Hematopoietic multipotent progenitor cell (in vitro differentiated cells): ENCODE data around the gene KIF12. TPM values are rescaled to one million over a fixed set of nuclear protein-coding genes. Genes with fewer than 3 reads are reported as not detected.
A peak's percentile ranks its signal among the peaks of the same experiment; 100 is the strongest.
"Not testable (repeated sequence)": the region's sequence is repeated elsewhere in the genome, so short reads cannot be mapped to it uniquely, and the experiment has no call there.

Experiments
- DNase-seq, 3 donors: peaks; one replicate each; pipeline ENCODE4 v3.0.0-alpha.2; 2011 to 2015; ENCODE audit warnings: low read depth in 2 of 3, low spot score in 2 of 3
- total RNA-seq: library from RNA; depleted of rRNA; stranded (reverse); fragments of >200 nt; gene quantifications from one replicate; pipeline ENCODE4 v1.2.3, GENCODE V29; 2012

The KIF12 gene
- total RNA-seq, 1 donor = under 0.01 TPM

DNA sequence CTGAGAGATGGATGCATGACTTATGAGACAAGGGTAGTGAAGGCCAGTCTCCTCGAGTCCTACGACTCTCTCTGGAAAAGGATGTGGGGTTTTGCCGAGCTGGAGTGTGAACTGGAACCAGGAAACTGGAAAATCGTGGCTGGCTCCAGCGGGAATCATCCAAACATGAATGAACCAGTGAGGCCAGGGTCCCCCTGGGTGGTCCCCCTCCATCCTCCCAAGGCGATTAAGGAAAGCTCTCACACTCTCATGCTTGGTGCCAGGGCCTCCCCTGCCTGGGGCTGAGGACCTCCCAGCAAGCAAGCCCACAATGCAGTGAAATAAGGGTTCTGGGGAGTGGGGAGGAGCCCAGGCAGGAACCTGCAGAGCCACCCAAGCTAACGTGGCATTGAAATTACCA, 11.4 kb downstream of the KIF12 start:
- DNase-seq = no peak

DNA sequence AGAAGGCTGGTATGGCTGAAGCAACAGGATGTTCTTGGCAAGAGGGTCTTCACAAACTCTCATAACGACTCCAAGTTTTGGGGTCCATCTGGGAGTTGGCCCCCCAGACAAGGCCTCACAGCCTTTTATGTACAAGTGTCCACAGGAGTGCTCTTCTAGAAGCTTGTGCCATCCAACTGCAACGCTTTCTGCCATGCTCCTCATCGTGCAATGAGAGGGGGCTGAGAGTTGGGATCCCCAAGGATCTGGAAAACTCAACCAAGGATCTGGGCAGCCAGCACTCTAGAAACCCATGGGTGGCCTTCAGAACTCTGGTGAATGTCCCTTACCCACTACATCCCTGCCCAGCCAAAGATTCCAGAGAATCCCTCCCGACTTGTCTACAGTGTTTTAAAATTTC, 12.5 kb downstream of the KIF12 start:
- no peak for DNase-seq

DNA sequence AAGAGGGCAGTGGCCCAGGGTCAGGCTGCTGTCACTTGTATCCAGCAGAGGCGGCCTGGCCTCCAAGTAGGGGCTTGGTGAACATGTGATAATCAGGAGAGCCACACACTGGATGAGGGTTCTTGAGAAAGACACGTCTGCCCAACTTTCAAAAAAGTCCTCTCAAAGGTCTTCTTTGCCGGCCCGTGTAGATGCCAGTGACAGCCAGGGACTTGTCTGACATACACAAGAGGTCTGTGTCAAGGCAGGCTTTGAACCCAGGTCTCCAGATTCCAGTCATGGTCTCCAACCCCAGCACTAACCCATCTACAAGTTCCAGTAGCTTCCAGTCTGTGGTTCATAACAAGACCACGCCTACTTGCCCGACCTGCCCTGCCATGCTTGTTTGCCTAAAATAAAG, 13.1 kb downstream of the KIF12 start:
- no peak for DNase-seq

DNA sequence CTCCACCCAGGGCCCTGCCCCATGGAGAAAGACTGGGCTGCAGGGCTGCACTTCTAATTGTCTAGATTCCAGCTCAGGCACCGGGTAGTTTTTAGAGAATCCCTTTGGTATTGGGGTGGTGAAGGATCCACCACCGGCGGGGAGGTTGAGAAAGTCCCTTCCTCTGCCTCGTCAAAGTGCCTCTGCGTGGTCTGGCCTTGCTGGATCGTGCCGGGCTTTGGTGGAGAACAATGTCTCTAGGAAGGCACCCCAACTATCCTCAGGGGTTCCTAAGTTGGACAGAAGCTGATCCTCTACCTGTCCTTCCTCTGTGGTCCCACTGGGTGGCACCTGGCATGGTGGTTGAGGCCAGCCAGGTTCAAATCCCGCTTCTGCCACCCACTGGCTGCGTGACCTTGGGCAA, 13.7 kb downstream of the KIF12 start:
- DNase-seq = no peak

DNA sequence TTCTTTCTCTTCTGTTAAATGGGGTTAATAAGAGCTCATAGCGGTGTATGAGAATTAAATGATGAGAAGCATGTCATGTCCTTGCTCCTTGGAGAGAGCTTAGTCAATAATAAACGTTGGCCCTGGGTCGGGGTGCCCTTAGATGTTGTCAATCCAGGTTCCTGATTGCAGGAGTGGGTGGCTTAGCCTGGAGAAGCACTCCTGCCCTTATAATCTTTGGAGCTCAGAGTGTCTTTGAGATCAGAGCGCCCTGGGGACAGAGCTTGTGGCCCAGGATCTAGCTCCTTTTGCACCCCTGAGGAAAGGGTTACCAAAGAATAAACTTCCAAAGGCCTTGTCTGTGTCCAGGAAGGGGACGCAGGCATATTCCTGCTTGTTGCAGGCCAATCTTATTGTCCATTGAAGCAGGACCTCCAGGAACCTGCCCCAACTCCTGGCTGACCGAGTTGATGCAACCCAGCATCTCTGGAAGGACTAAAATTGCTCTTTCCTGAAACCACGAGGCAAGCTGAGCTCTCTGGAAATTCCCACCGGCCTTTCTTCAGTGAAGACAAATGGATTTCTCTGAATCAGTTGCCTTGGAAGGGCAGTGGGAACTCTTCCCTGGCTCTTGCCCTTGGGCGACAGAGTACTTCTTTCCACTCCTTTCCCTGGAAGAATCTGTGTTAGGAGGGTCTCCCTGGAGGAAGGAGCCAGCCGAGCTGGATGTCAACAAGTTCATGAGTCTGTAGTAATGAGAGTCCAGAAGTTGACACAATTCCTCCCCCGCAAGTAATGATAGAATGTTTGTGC, 14.6 kb downstream of the KIF12 start:
- DNase-seq = no peak

DNA sequence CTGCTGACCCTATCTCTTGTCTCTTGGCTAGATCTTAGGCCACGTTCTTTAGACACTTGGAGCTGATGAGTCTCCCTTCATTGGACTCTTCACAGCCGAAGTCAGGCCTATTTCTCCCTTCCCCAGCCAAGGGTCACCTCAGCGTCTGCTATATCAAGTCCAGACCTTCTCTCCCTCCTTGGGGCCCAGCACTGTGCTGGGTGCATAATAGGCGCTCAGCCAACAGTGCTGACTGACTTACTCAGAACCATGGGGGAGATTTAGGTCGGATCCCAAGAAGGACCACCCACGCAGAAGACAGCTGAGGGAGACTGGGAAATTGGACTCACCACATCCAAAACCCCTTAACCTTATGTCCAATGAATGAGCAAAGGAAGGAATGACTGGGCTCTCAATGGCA, 15.4 kb downstream of the KIF12 start:
- DNase-seq = no peak

DNA sequence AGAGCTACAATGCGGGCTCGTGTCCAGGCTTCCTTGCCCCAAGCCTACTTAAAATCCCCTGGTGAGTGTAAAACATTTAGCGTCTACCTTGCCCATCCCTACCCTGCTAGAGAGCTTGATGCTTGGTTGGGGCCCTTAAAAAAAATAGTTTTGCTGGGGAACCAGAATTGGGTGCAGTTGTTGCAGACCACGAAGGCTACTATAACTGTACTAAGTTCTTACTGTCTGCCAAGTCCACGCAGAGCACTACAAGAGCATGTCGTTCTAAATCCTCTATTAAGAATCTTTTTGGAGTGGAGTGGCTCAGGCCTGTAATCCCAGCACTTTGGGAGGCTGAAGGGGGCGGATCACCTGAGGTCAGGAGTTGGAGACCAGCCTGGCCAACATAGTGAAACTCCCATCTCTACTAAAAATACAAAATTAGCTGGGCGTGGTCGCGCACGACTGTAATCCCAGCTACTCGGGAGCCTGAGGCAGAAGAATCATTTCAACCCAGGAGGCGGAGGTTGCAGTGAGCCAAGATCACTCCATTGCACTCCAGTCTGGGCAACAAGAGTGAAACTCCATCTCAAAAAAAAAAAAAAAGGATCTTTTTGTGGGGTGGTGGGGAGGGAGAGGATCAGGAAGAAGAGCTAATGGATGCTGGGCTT, 16.2 kb downstream of the KIF12 start:
- not testable (repeated sequence) for DNase-seq

GRCh38 chr9:114082017-114082762, 16.9 kb downstream of the KIF12 start:
- peak; percentile 52 to 91 (median 77) for DNase-seq

- no peak for DNase-seq
Measured at GRCh38 chr9:114081441-114082016, 17.6 kb downstream of the KIF12 start.

- DNase-seq = no peak
Measured at GRCh38 chr9:114080773-114081440, 18.2 kb downstream of the KIF12 start.

DNA sequence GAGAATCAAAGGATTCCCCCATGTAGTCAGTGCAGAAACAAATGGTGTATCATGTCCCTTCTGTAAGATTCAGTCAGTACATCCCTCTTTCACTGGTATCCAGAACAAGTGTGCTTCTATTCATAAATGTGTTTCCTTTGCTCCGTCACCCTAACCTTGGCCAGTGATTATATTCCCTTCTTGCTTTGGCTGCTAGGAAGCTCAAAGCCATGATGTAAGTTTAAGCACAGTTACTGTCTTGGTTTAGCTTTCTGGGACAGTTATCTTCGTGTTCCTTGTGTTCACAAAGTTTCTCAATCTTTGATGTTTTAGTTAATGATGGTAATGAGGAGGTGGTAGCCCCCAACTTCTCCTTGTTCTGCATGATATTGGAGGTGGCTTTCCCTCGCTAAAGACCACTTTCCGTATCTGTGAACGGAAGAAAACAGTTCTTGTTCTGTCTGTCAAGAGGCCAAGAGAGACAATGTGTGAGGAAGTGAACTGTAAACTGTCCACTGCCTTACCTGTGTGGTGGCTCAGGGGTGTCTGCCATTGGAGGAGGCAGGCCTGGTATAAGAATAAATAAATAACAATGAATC, 18.8 kb downstream of the KIF12 start:
- no peak for DNase-seq

DNA sequence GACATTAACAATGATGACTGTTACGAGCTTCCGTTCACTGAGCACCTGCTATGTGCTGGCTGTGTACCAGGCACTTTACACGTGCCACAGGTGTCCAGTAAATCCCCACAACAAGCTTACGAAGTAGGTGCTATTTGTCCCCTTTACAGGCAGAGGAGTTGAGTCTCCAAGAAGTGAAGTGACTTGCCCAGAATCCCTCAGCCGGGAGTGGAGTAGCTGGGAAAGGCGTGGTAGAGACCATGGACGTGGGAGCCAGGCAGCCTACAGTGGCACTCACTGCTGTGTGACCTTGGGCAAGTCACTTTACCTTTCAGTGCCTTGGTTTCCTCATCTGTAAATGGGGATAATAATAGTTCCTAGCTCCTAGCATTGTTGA, 20.3 kb downstream of the KIF12 start:
- DNase-seq = no peak

DNA sequence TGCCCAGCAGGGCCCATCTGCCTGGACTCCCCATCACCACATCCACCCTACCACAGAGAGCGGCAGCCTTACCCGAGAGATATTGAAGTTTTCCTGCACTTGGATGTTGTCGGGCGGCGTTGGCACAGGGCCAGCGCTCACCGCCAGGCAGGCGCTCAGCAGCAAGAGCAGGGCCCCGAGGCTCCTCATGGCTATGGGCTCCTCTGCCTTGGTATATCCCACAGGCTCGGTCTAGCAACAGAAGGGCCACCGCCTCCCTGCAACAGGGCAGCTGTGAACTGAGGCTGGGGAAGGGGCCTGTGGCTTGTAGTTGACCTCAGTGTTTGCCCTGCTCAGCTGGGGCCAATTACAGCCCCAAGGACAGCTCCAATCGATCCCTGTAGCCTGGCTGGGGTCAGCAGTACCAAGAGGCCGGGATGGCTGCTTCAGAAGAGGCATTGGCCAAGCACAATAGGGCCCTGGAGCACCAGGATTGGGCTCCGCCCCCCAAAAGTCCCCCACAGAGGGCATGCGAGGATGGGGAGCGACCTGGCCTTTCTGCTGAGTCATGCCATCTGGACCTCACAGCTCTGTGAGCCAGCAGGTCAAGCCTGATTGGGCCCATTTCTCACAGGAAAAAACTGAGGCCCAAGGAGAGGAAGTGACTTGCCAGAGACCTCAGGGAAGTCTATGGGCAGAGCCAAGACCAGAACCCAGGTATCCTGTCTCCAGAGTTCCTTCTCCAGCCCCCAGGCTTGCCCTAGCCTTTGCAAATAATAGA, 20.9 kb downstream of the KIF12 start, which contains the start of gene AMBP:
AMBP (minus strand) TSS at position 280 of the 760 bp plus-strand sequence; CDS start at position 189, 91 bp downstream.
- peak in 1 of 3 donors; percentile 6 for DNase-seq

DNA sequence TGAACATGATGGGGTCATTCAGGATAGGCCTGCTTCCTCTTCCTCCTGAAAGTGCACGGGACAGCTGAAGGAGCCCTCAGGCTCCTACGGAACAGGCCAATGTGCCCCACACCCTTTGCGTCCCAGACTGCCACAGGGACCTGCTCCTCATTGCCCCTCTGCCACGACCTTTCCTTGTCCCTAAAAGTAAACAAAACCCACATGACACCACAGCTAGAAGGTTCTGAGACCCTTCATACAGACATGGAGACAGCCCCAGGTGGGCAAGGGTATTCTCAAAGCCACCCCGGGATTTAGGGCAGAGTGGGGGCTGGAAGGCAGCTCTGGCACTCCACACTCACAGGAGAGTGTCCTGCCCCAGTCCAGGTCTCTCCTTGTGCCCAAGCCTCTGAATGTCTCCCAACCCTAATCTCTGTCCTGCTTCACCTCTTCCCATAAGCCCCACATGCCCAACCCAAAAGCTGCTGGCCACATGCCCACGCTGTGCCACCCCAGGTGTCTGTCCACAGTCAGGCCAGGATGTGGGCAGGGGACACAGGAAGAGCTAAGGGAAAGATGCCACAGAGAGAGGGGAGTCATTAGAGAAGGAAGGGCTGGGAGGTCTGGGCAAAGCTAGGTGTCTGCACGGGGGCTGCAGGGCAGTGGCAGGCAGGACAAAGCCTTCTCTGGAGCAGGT, 21.8 kb downstream of the KIF12 start:
- no peak for DNase-seq

DNA sequence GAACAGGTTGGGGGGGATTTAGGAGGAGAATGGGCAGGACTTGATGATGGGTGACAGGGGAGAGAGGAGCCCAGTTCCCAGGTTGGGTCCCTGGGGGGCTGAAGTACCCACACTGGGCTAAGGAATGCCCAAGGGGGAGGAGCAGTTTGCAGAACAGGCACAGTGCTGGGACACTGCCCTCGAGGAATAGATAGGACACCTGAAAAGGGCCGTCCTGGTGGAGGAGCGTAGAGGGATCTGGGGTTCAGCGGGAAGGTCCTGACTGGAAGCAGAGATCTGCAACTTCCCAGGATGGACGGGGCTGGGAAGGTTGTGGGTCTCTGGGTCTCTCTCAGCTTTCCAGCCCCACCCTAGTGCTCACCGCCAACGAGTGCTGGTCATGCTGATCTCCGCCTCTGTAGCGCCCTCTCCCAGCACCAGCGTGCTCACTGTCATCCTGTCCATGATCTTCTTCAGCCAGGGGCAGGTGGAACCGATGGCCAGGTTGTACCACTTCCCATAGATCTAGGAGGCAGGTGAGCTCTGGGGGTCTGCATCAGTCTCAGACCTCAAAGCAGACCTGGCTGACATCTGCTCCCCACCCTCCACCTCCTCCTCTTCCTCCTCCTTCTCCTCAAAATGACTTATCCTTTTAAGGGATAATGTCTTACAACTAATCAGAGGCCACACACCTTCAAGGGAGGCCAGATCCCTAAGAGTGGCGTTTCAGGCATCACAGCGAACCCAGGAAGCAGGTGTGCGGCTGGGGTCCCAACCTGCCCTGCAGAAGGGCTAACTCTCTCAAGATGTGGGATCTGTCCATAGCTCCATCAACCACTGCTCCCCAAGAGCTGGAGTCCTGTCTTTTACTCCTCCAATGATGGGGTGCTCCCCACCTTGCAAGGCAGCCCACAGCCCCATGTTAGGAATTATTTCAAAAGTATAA, 22.6 kb downstream of the KIF12 start:
- DNase-seq = no peak

DNA sequence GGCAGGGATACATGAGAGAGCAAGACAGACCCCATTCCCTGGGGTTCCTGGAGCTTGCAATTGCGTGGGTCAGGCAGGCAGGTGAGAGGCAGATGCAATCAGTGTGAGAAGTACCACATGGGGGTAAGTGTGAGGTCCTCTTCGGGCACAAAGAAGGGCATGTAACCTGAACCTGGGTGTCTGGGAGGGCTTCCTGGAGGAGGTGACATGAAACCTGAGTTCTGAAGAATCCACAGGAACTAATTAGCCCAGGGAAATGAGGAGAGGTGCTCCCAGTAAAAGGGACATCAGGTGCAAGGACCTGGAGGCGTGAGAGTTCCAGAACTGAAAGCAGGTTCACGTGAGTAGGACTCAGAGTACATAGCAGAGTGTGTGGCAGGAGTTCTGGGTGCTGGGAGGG, 23.5 kb downstream of the KIF12 start:
- no peak for DNase-seq

DNA sequence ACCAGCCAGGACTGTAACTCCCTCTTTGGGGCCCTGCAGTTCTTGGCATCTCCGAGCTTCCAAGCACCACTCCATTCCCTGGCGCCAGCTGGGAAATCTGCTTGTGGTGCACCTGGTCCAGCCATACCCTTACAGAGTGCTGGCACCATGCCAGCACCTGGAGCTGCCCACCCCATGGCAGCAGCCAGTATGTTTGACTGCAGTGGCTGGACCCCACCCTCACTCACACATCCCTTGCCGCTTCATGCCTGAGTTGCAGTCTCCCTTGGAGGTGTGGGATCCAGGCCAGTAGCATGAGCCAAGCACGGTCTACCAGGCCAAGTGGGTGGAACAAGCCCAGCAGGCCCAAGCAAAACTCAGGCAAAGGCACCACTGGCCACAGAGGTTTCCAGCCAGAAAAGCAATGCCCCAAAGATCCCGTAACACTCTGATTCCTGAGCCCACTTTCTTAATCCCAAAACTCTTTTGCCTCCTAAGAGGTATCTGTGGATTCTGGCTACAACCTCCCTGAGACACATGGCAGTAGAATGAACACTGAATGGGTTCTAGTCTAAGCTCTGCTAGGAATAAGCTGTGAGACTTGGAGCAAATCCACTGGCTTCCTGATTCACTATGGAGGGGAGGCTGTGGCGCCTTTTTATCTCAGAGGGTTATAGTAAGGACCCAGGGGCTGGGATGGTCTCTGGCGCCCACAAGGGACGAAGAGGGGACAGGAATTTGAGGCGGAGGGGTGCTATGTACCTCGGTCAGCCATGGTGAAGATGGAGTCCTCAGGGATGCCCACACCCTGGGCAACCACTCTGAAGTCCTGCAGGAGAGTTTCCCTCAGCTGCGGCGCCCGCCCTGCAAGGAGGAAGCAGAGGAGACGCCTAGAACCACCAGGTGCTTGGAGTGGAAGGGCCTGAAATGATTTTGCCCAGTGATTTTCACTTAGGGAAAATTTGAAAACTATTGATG, 26.6 kb downstream of the KIF12 start:
- no peak for DNase-seq
